Neuronal stem cell (in vitro differentiated cells): ENCODE results near the gene HOXA7.

Experiments
- DNase-seq: peaks from one replicate; pipeline ENCODE4 v3.0.0-alpha.2; 2013; ENCODE audit warnings: low spot score
- H2AFZ ChIP-seq: one replicate; pipeline ENCODE4 v1.6.1; 2013; ENCODE audit warnings: mild to moderate bottlenecking, low read length, inconsistent platforms
- H2AK5ac ChIP-seq: 2 replicates; pipeline ENCODE4 v1.6.1; 2013; ENCODE audit warnings: low read depth, mild to moderate bottlenecking, inconsistent platforms, low read length, moderate library complexity, mixed read lengths
- H2BK120ac ChIP-seq: 2 replicates; pipeline ENCODE4 v1.6.1; 2013; ENCODE audit warnings: low read depth, mild to moderate bottlenecking, inconsistent platforms, low read length, moderate library complexity, mixed read lengths
- H2BK12ac ChIP-seq: one replicate; pipeline ENCODE4 v1.6.1; 2013; ENCODE audit warnings: low read length, inconsistent platforms
- H2BK15ac ChIP-seq: 2 replicates; pipeline ENCODE4 v1.6.1; 2013; ENCODE audit warnings: mild to moderate bottlenecking, low read length, inconsistent platforms, mixed read lengths
- H2BK5ac ChIP-seq: one replicate; pipeline ENCODE4 v1.6.1; 2013; ENCODE audit warnings: inconsistent platforms, mild to moderate bottlenecking, low read length, moderate library complexity
- H3K14ac ChIP-seq: one replicate; pipeline ENCODE4 v1.6.1; 2013; ENCODE audit warnings: low read length, inconsistent platforms
- H3K18ac ChIP-seq: 2 replicates; pipeline ENCODE4 v1.6.1; 2013; ENCODE audit warnings: low read length, inconsistent platforms
- H3K23ac ChIP-seq: 2 replicates; pipeline ENCODE4 v1.6.1; 2013; ENCODE audit warnings: low read depth, mild to moderate bottlenecking, mixed read lengths, low read length, inconsistent platforms; ENCODE audit not compliant: poor library complexity
- H3K27ac ChIP-seq: replicated peaks from 3 replicates; pipeline ENCODE4 v1.5.1; 2013; ENCODE audit warnings: low read length, inconsistent platforms
- H3K27me3 ChIP-seq, 3 experiments: 2 replicates each; pipeline ENCODE4 v1.6.1; 2013; ENCODE audit warnings: low read length in 3 of 3, mild to moderate bottlenecking in 2 of 3, inconsistent platforms in 1 of 3, low read depth in 1 of 3, mixed read lengths in 1 of 3, moderate library complexity in 1 of 3; ENCODE audit not compliant: control insufficient read depth in 3 of 3, insufficient read depth in 3 of 3
- H3K36me3 ChIP-seq, 2 donors: replicated peaks in 1 of 2; 2 replicates each; pipeline ENCODE4 v1.6.1; 2013; ENCODE audit warnings: low read length in 2 of 2; ENCODE audit not compliant: control insufficient read depth in 2 of 2, insufficient read depth in 2 of 2
- H3K4ac ChIP-seq: 2 replicates; pipeline ENCODE4 v1.6.1; 2013; ENCODE audit warnings: inconsistent platforms, mild to moderate bottlenecking, low read length, moderate library complexity
- H3K4me1 ChIP-seq, 2 donors: 1 replicate in 1 of 2; 2 replicates in 1 of 2; pipeline ENCODE4 v1.6.1; 2013; ENCODE audit warnings: low read length in 2 of 2, low read depth in 1 of 2; ENCODE audit not compliant: control insufficient read depth in 2 of 2, insufficient read depth in 1 of 2
- H3K4me2 ChIP-seq: one replicate; pipeline ENCODE4 v1.6.1; 2013; ENCODE audit warnings: mild to moderate bottlenecking, low read length, inconsistent platforms; ENCODE audit not compliant: insufficient read depth, poor library complexity, severe bottlenecking
- H3K4me3 ChIP-seq, 2 donors: 2 replicates each; pipeline ENCODE4 v1.5.1; 2013; ENCODE audit warnings: low read length in 2 of 2, mild to moderate bottlenecking in 2 of 2, inconsistent platforms in 1 of 2, moderate library complexity in 1 of 2
- H3K79me1 ChIP-seq: one replicate; pipeline ENCODE4 v1.6.1; 2013; ENCODE audit warnings: low read depth, mild to moderate bottlenecking, inconsistent platforms, low read length, moderate library complexity
- H3K9ac ChIP-seq: one replicate; pipeline ENCODE4 v1.6.1; 2013; ENCODE audit warnings: mild to moderate bottlenecking, low read depth, low read length, inconsistent platforms; ENCODE audit not compliant: poor library complexity
- H3K9me3 ChIP-seq, 2 donors: replicated peaks in 1 of 2; 2 replicates each; pipeline versions ENCODE3 to v1.6.1; 2013; ENCODE audit warnings: low read length in 2 of 2, mild to moderate bottlenecking in 2 of 2, inconsistent platforms in 1 of 2, low read depth in 1 of 2, mixed read lengths in 1 of 2, moderate library complexity in 1 of 2; ENCODE audit not compliant: control insufficient read depth in 2 of 2, insufficient read depth in 1 of 2
- H4K8ac ChIP-seq: one replicate; pipeline ENCODE4 v1.6.1; 2013; ENCODE audit warnings: low read depth, mild to moderate bottlenecking, inconsistent platforms, low read length, moderate library complexity
- H4K91ac ChIP-seq: one replicate; pipeline ENCODE4 v1.6.1; 2013; ENCODE audit warnings: low read length, low read depth, mild to moderate bottlenecking, inconsistent platforms; ENCODE audit not compliant: poor library complexity
- WGBS, 2 donors: extraction: QIAGEN DNeasy Blood & Tissue Kit; methylation state at CpG; one replicate each; pipeline ENCODE4 v1.1.7; 2013; ENCODE audit warnings: missing lambda C conversion rate in 2 of 2, mixed read lengths in 1 of 2; ENCODE audit not compliant: insufficient read length in 2 of 2, insufficient replicate concordance in 1 of 2; ENCODE audit errors: extremely low coverage in 2 of 2; 5-methylcytosine and 5-hydroxymethylcytosine counted together

Gene HOXA7

GRCh38 chr7:27133409-27134231 is 22.9 kb downstream of the HOXA7 start:
- DNase-seq: no peak
- H3K4me1 ChIP-seq: peaks cover 0 to 3% of the 10 kb centered on the region in 2 donors
- H2AK5ac ChIP-seq: no peak overlapping the region
- H2AFZ ChIP-seq: no peak overlapping the region
- H3K9me3 ChIP-seq: peaks cover 0 to 8% of the 10 kb centered on the region in 2 donors
- H3K27ac ChIP-seq: no peak overlapping the region
- no peak overlapping the region for H4K8ac ChIP-seq
- WGBS, 2 donors: no CpG with 5 or more reads among the region's 18 CpGs
- H3K18ac ChIP-seq: no peak overlapping the region
- no peak overlapping the region for H2BK12ac ChIP-seq
- H2BK120ac ChIP-seq: no peak overlapping the region
- no peak overlapping the region for H3K14ac ChIP-seq
- no peak overlapping the region for H3K4me2 ChIP-seq
- H3K9ac ChIP-seq: no peak overlapping the region
- H4K91ac ChIP-seq: no peak overlapping the region
- no peak overlapping the region for H2BK5ac ChIP-seq
- H3K27me3 ChIP-seq: peaks cover 19 to 100% (median 93%) of the 10 kb centered on the region in 3 experiments
- no peaks in the 10 kb centered on the region for H3K36me3 ChIP-seq
- no peaks in the 10 kb centered on the region for H3K79me1 ChIP-seq
- H2BK15ac ChIP-seq: no peak overlapping the region
- no peak overlapping the region for H3K4ac ChIP-seq
- H3K4me3 ChIP-seq: no peak overlapping the region
- no peak overlapping the region for H3K23ac ChIP-seq

GRCh38 chr7:27132978-27133377 is 23.5 kb downstream of the HOXA7 start:
- Histone ChIP-seq H3K4me3 (no peak overlapping the region), H2BK120ac (no peak overlapping the region)

GRCh38 chr7:27132214-27132613 is 24.3 kb downstream of the HOXA7 start:
- Histone ChIP-seq H4K91ac (no peak overlapping the region), H3K36me3 (no peaks in the 10 kb centered on the region), H4K8ac (no peak overlapping the region), H2BK15ac (no peak overlapping the region), H3K4me2 (no peak overlapping the region), H3K23ac (no peak overlapping the region), H3K27me3 (peaks cover 23 to 100% (median 93%) of the 10 kb centered on the region in 3 experiments), H3K4me3 (no peak overlapping the region), H2AFZ (no peak overlapping the region), H2BK5ac (no peak overlapping the region), H3K4me1 (peaks cover 0 to 3% of the 10 kb centered on the region in 2 donors), H3K14ac (no peak overlapping the region), H3K4ac (no peak overlapping the region), H3K27ac (no peak overlapping the region), H3K18ac (no peak overlapping the region), H3K9ac (no peak overlapping the region), H3K9me3 (peaks cover 0 to 8% of the 10 kb centered on the region in 2 donors), H2BK12ac (no peak overlapping the region), H2BK120ac (no peak overlapping the region), H2AK5ac (no peak overlapping the region), H3K79me1 (no peaks in the 10 kb centered on the region)
- no peak for DNase-seq
- WGBS, 2 donors: no CpG with 5 or more reads among the region's 2 CpGs

More at GRCh38 chr7:27132978-27133377, 23.5 kb downstream of the HOXA7 start:
- peaks cover 0 to 3% of the 10 kb centered on the region in 2 donors for H3K4me1 ChIP-seq
- no peak overlapping the region for H3K18ac ChIP-seq
- H2BK15ac ChIP-seq: no peak overlapping the region
- H3K36me3 ChIP-seq: no peaks in the 10 kb centered on the region
- H3K4me2 ChIP-seq: no peak overlapping the region
- peaks cover 21 to 100% (median 93%) of the 10 kb centered on the region in 3 experiments for H3K27me3 ChIP-seq
- H4K91ac ChIP-seq: no peak overlapping the region
- H3K9me3 ChIP-seq: peaks cover 0 to 8% of the 10 kb centered on the region in 2 donors
- WGBS, 2 donors: no CpG with 5 or more reads among the region's 6 CpGs
- no peak overlapping the region for H3K9ac ChIP-seq
- no peak overlapping the region for H2AK5ac ChIP-seq
- H3K27ac ChIP-seq: no peak overlapping the region
- no peak overlapping the region for H3K14ac ChIP-seq
- H2AFZ ChIP-seq: no peak overlapping the region
- no peak for DNase-seq
- no peak overlapping the region for H3K23ac ChIP-seq
- H3K79me1 ChIP-seq: no peaks in the 10 kb centered on the region
- no peak overlapping the region for H3K4ac ChIP-seq
- no peak overlapping the region for H2BK12ac ChIP-seq
- H2BK5ac ChIP-seq: no peak overlapping the region
- no peak overlapping the region for H4K8ac ChIP-seq

DNA sequence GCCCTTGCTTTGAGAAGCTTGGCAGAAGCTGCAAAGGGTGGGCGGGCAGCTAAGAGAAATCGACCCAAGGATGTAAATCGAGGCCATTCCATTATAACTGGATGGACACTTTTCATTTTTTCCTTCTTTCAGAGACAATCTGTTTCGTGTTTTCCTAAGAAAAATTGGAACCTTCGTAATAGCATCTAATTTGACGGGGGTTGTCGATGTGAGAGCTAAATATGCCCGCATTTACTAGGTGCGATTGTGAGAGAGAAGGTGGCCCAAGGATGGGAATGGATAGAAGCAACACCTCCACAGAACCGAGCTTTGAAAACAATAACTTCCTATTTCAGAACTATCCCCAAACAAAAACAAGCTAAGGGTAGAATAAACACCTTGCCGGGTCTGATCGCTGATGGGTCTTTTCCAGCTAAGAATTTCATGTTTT is 25.1 kb downstream of the HOXA7 start:
- DNase-seq: no peak
- Histone ChIP-seq H4K8ac (no peak overlapping the region), H3K23ac (no peak overlapping the region), H3K4me1 (peaks cover 0 to 3% of the 10 kb centered on the region in 2 donors), H3K79me1 (no peaks in the 10 kb centered on the region), H2AK5ac (no peak overlapping the region), H3K27ac (no peak overlapping the region), H3K4me2 (peak overlapping the region; percentile 61), H2BK5ac (no peak overlapping the region), H2BK12ac (no peak overlapping the region), H3K18ac (no peak overlapping the region), H2BK120ac (no peak overlapping the region), H3K9me3 (peaks cover 0 to 8% of the 10 kb centered on the region in 2 donors), H2BK15ac (no peak overlapping the region), H3K27me3 (peaks cover 21 to 100% (median 92%) of the 10 kb centered on the region in 3 experiments), H3K4me3 (peak overlapping the region in 1 of 2 donors; percentile 53), H3K9ac (no peak overlapping the region), H3K36me3 (no peaks in the 10 kb centered on the region), H3K14ac (no peak overlapping the region), H2AFZ (peak overlapping the region; percentile 98), H4K91ac (no peak overlapping the region), H3K4ac (no peak overlapping the region)
- no CpG with 5 or more reads among the region's 12 CpGs for WGBS, 2 donors
